ENCODE data around the gene PTPN13. TPM values are rescaled to one million over a fixed set of nuclear protein-coding genes. Genes with fewer than 3 reads are reported as not detected.
"Not testable (repeated sequence)": the region's sequence is repeated elsewhere in the genome, so short reads cannot be mapped to it uniquely, and the experiment has no call there.

The PTPN13 gene
- total and polyA plus RNA-seq, 5 experiments from 2014 or later = not detected

DNA sequence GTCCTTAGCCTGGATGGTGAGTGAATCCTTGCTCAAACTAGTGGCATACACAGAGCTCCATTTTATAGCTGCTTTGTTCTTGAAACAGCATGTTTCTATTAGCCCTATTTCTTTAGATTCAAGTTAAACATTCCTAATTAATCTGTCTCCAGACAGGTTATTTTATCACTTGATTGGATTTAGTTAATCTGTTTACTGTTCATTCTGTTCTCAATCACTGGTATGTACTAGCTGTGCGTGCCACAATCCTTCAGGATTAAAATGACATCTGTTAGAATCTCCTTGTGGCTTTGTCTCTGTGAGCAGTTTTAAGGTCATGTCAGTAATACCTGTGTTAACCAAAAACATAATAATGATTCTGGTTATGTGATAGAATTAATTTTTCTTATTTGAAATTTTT is 36.5 kb downstream of the PTPN13 start:
- Mint-ChIP-seq H3K27ac (no peak overlapping the region), H3K9me3 (peaks cover 0 to 11% (median 4%) of the 10 kb centered on the region in 9 donors), H3K4me3 (no peak overlapping the region), H3K36me3 (no peaks in the 10 kb centered on the region), H3K4me1 (no peaks in the 10 kb centered on the region), H3K27me3 (peaks cover 0 to 9% (median 2%) of the 10 kb centered on the region in 5 donors)
- no peak for ATAC-seq
- no peak for DNase-seq
- POLR2A ChIA-PET = no interaction called here

DNA sequence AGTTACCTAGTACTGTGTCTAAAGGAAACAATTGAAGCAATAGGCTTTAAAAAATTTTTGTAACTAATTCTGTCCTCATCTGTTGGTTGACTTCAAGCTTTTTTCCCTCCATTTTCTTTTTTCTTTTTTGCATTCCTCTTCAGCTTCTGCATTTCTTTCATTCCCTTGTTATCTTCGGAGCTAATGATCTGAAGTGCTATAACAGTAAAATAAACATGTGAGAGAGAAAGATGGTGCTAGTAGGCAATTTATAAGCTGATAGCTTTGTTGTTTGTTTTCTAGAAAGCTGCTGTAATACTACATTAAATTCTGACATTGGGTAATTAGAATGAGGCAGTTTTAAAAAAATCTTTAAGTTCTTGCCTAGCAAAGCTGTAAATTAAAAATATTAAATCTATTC is 37.1 kb downstream of the PTPN13 start:
- H3K9me3 Mint-ChIP-seq = peaks cover 0 to 11% (median 4%) of the 10 kb centered on the region in 9 donors
- POLR2A ChIA-PET = no interaction called here
- H3K27me3 Mint-ChIP-seq = peaks cover 0 to 9% (median 2%) of the 10 kb centered on the region in 5 donors
- H3K27ac Mint-ChIP-seq = no peak overlapping the region
- DNase-seq (no peak), ATAC-seq (no peak)
- H3K4me1 Mint-ChIP-seq = no peaks in the 10 kb centered on the region
- no peak overlapping the region for H3K4me3 Mint-ChIP-seq
- H3K36me3 Mint-ChIP-seq = peaks cover 0 to 3% (median 0%) of the 10 kb centered on the region in 3 donors

DNA sequence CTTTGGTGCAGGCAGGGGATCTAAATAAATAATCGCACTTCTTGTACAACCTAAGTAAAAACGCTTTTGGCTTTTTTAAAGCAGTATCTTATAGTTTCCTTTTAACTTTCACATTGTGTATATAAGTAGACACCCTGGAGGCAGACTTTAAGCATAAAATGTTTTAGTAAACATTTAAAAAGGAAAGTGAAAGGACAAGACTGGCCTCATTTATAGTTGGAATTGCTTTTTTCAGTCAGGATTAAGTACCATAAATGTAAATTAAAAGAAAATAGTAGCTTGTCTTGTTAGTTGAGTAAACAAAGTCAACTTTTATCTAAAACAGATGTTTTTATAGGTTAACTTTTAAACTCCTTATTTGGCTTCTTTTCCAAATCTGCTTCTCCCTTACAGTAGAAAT is 39.7 kb downstream of the PTPN13 start:
- POLR2A ChIA-PET = no interaction called here
- ATAC-seq (no peak), DNase-seq (no peak)
- H3K27me3 Mint-ChIP-seq = peaks cover 0 to 11% (median 2%) of the 10 kb centered on the region in 5 donors
- no peaks in the 10 kb centered on the region for H3K4me1 Mint-ChIP-seq
- H3K27ac Mint-ChIP-seq = no peak overlapping the region
- H3K4me3 Mint-ChIP-seq = no peak overlapping the region
- H3K9me3 Mint-ChIP-seq = peaks cover 0 to 11% (median 9%) of the 10 kb centered on the region in 9 donors
- peaks cover 0 to 6% (median 3%) of the 10 kb centered on the region in 3 donors for H3K36me3 Mint-ChIP-seq

DNA sequence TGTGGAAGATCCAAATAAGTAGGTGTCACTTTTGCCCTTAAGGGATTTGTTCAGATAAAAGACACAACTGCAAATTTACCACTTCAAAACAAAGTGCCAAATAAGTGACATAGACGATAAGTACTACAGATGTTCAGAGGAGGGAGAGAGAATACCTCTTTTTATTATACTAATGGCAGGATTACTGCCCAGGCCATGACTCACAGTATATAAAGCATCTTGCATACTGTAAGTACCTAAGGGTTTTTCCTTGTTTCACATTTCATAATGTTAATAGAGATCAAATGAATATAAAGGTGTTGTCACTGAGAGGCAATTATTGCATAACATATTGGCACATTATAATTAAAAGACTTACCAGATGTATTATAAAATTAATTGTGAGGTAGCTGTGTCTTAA is 46.4 kb downstream of the PTPN13 start:
- peaks cover 0 to 8% (median 0%) of the 10 kb centered on the region in 5 donors for H3K27me3 Mint-ChIP-seq
- POLR2A ChIA-PET = no interaction called here
- ATAC-seq = no peak
- peaks cover 0 to 10% (median 3%) of the 10 kb centered on the region in 9 donors for H3K9me3 Mint-ChIP-seq
- no peak overlapping the region for H3K4me3 Mint-ChIP-seq
- peaks cover 0 to 6% (median 3%) of the 10 kb centered on the region in 3 donors for H3K36me3 Mint-ChIP-seq
- no peak overlapping the region for H3K27ac Mint-ChIP-seq
- no peaks in the 10 kb centered on the region for H3K4me1 Mint-ChIP-seq
- DNase-seq = no peak

DNA sequence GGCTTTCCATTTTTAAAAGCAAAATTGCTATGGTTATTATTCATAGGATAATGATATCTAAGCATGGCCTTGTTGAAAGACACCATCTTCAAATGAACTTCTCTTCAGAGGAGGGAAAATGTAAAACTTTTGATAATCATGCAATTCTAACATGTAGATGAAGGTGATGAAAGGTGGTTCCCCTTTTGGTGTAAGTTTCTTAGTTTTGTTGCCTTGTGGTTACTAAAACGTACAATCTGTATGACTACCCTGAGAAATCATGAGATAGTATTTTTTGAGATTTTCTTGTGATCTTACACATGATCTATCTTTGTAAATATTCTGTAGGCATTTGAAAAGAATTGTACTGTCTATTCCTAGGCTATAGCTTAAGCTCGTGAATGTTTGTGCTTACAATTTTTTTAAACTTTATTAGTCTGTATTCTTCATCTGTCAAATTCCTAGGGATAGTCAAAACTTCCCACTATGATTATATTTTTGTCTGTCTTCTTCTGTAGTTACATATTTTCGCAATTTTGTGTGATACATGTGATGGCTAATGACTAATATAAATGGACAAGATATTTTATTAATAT is 47.5 kb downstream of the PTPN13 start:
- no peak overlapping the region for H3K4me3 Mint-ChIP-seq
- H3K27ac Mint-ChIP-seq = no peak overlapping the region
- H3K36me3 Mint-ChIP-seq = peaks cover 0 to under 1% (median 0%) of the 10 kb centered on the region in 3 donors
- DNase-seq (no peak), ATAC-seq (no peak)
- peaks cover 0 to 2% (median 0%) of the 10 kb centered on the region in 5 donors for H3K27me3 Mint-ChIP-seq
- POLR2A ChIA-PET = no interaction called here
- no peaks in the 10 kb centered on the region for H3K4me1 Mint-ChIP-seq
- peaks cover 0 to 7% (median under 1%) of the 10 kb centered on the region in 9 donors for H3K9me3 Mint-ChIP-seq

DNA sequence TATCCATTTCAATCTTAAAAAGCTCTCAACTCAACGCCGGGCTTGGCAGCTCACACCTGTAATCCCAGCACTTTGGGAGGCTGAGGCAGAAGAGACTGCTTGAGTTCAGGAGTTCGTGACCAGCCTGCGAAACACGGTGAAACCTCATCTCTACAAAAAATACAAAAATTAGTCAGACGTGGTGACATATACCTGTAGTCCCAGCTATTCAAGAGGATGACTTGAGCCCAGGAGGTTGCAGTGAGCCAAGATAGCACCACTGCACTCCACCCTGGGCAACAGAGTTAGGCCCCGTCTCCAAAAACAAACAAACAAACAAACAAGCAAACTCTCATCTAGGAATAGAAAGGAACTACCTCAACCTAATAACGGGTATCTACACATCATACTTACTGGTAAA is 50.8 kb downstream of the PTPN13 start:
- H3K9me3 Mint-ChIP-seq = peaks cover 0 to 17% (median 3%) of the 10 kb centered on the region in 9 donors
- H3K36me3 Mint-ChIP-seq = no peaks in the 10 kb centered on the region
- H3K27me3 Mint-ChIP-seq = peaks cover 0 to 4% (median 0%) of the 10 kb centered on the region in 5 donors
- ATAC-seq (no peak), DNase-seq (no peak)
- H3K4me1 Mint-ChIP-seq = no peaks in the 10 kb centered on the region
- no peak overlapping the region for H3K27ac Mint-ChIP-seq
- POLR2A ChIA-PET = no interaction called here
- no peak overlapping the region for H3K4me3 Mint-ChIP-seq

DNA sequence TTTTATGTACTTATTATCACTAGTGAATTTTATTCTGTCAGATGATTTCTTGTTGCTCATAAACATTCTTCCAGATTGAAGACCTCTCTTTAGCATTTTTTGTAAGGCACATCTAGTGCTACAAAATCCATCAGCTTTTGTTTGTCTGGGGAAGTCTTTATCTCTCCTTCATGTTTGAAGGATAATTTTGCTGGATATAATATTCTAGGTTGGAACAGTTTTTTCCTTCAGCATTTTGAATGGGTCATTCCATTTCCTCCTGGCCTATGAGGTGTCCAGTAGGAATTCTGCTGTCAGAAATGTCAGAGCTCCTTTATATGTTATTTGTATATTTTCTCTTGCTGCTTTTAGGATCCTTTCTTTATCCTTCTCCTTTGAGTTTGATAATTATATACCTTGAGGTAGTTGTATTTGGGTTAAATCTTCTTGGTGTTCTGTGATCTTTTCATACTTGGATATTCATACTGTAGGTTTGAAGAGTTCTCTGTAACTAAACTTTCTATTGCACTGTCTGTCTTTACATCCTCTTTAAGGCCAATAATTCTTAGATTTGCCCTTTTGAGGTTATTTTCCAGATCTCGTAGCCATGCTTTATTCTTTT is 58.3 kb downstream of the PTPN13 start:
- H3K4me3 Mint-ChIP-seq = no peak overlapping the region
- peaks cover 0 to 24% (median 2%) of the 10 kb centered on the region in 3 donors for H3K36me3 Mint-ChIP-seq
- no peak for DNase-seq
- POLR2A ChIA-PET = no interaction called here
- peaks cover 0 to 3% (median 0%) of the 10 kb centered on the region in 5 donors for H3K27me3 Mint-ChIP-seq
- no peaks in the 10 kb centered on the region for H3K4me1 Mint-ChIP-seq
- H3K9me3 Mint-ChIP-seq = peaks cover 6 to 66% (median 33%) of the 10 kb centered on the region in 9 donors
- ATAC-seq = no peak
- H3K27ac Mint-ChIP-seq = no peak overlapping the region

DNA sequence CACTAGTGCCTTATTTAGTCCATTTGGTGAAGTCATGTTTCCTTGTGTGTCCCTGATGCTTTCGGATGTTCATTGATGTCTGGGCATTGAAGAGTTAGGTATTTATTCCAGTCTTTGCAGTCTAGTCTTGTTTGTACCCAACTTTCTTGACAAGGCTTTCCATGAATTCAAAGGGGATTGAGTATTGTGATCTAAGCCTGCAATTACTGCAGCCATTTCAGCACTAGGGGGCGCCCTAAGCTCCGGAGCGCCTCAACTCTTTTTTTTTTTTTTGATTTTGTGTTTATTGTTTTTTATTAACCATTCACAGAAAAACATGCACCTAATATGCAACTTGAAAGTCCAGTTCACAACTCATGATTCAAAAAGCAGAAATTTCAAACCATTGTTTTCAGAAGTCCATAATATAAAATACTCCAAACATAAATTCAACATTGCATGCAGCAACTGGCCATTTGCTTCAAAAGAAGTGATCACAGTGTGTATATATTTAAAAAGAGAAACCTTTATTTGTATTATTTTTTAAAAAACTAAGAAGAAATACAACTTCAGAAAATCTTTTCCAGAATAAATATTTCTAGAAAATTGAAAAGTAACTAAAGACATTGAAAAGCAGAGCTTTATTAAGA is 59.2 kb downstream of the PTPN13 start:
- Mint-ChIP-seq H3K27ac (no peak overlapping the region), H3K9me3 (peaks cover 4 to 66% (median 38%) of the 10 kb centered on the region in 9 donors), H3K4me3 (no peak overlapping the region), H3K36me3 (peaks cover 0 to 24% (median 2%) of the 10 kb centered on the region in 3 donors), H3K27me3 (peaks cover 0 to 7% (median 2%) of the 10 kb centered on the region in 5 donors), H3K4me1 (peaks cover 0 to 2% (median 0%) of the 10 kb centered on the region in 4 donors)
- DNase-seq (no peak), ATAC-seq (no peak)
- POLR2A ChIA-PET = no interaction called here

DNA sequence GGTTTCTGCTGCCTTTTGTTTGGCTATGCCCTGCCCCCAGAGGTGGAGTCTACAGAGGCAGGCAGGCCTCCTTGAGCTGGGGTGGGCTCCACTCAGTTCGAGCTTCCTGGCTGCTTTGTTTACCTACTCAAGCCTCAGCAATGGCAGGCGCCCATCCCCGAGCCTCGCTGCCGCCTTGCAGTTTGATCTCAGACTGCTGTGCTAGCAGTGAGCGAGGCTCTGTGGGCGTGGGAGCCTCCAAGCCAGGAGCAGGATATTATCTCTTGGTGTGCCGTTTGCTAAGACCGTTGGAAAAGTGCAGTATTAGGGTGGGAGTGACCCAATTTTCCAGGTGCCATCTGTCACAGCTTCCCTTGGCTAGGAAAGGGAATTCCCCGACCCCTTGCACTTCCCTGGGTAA is 62.7 kb downstream of the PTPN13 start:
- DNase-seq, H3K27ac Mint-ChIP-seq, H3K4me3 Mint-ChIP-seq, POLR2A ChIA-PET, H3K27me3 Mint-ChIP-seq, ATAC-seq, H3K4me1 Mint-ChIP-seq: not testable (repeated sequence)
- H3K9me3 Mint-ChIP-seq = peaks cover 0 to 51% (median 23%) of the 10 kb centered on the region in 9 donors
- H3K36me3 Mint-ChIP-seq = peaks cover 0 to 12% (median 0%) of the 10 kb centered on the region in 3 donors

DNA sequence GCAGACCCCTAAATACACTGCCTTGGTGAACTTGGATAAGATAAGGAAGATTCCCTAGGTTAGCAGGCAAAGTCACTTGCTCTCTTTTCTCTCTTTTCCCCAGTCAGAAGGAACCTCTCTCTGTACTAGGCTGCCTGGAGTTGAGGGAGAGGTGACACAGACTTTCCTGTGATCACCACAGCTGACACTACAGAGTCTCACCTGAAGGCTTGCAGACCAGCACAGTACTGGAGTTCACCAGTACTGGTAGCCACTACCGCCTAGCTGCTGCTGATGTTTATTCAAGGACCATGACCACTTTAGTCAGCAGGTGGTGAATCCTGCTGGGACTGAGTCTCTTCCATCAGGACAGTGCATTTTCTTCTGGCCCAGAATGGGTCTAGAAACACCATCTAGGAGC is 63.3 kb downstream of the PTPN13 start:
- DNase-seq (no peak), ATAC-seq (no peak)
- H3K36me3 Mint-ChIP-seq = peaks cover 0 to 8% (median 0%) of the 10 kb centered on the region in 3 donors
- H3K27me3 Mint-ChIP-seq = peaks cover 0 to 8% (median 3%) of the 10 kb centered on the region in 5 donors
- no peak overlapping the region for H3K4me3 Mint-ChIP-seq
- peaks cover 0 to 2% (median 0%) of the 10 kb centered on the region in 4 donors for H3K4me1 Mint-ChIP-seq
- peaks cover 0 to 45% (median 23%) of the 10 kb centered on the region in 9 donors for H3K9me3 Mint-ChIP-seq
- POLR2A ChIA-PET = no interaction called here
- no peak overlapping the region for H3K27ac Mint-ChIP-seq

DNA sequence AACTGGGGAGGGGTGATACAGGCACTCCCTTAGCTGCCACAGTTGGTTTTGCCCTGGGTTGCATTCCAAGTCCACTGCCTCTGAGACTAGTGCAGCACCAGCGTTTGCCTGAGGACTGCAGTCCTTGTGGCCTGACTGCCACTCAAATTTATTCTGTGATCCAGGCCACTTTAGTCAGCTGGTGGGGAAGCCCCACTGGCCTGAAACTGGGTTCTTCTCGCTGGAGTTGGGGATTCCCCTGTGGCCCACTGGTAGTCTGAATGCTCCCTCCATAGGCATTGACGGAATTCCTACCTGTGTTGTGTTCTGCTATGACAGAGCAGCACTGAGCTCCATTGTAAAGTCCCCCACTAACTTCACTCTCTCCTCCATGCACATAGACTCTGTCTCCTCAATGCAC is 63.8 kb downstream of the PTPN13 start:
- DNase-seq (no peak), ATAC-seq (no peak)
- Mint-ChIP-seq H3K9me3 (peaks cover 0 to 40% (median 18%) of the 10 kb centered on the region in 9 donors), H3K27ac (no peak overlapping the region), H3K4me1 (peaks cover 0 to 2% (median 0%) of the 10 kb centered on the region in 4 donors), H3K36me3 (peaks cover 0 to 3% (median 0%) of the 10 kb centered on the region in 3 donors), H3K4me3 (no peak overlapping the region), H3K27me3 (peaks cover 0 to 5% (median 3%) of the 10 kb centered on the region in 5 donors)
- POLR2A ChIA-PET = no interaction called here

DNA sequence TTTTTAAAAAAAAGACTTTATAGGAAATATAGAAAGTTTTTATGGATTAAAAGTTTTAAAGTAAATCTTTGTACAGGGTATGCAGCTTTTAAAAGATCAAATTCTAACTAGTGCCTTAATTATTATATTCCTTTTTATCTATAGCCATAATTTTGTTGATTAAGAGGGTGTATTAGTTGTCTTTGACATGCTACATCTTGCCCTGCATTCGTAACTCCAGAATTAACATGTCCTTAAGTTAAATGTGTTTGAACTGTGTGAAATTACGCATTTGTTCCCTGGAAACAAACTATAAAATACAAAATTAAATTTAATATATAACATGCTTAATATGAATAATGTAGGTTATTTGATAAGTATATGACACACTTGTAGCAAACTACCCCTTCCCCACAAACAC is 66.3 kb downstream of the PTPN13 start:
- Mint-ChIP-seq H3K9me3 (peaks cover 0 to 18% (median 3%) of the 10 kb centered on the region in 9 donors), H3K27me3 (peaks cover 0 to 5% (median 3%) of the 10 kb centered on the region in 5 donors), H3K4me1 (peaks cover 0 to 2% (median 0%) of the 10 kb centered on the region in 4 donors), H3K27ac (no peak overlapping the region), H3K36me3 (no peaks in the 10 kb centered on the region), H3K4me3 (no peak overlapping the region)
- POLR2A ChIA-PET = no interaction called here
- ATAC-seq (no peak), DNase-seq (no peak)

DNA sequence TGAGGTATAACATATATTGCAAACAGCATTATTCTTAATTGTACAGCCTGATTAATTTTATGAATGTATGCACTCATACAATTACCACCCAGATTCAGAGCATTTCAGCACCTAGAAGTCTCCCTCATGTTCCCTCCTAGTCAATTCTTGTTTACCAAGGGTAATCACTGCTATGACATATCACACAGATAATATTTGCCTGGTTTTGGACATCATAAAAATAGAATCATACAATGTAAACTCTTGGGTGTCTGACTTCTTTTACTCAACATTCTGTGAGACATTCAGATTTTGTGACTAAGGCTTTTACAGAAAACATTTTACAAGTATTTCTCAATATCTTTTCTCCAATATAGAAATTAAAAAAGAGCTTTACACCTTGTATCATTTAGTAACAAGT is 66.9 kb downstream of the PTPN13 start:
- Mint-ChIP-seq H3K27me3 (peaks cover 0 to 5% (median 3%) of the 10 kb centered on the region in 5 donors), H3K9me3 (peaks cover 0 to 12% (median 3%) of the 10 kb centered on the region in 9 donors), H3K4me3 (no peak overlapping the region), H3K36me3 (no peaks in the 10 kb centered on the region), H3K4me1 (peaks cover 0 to 2% (median 0%) of the 10 kb centered on the region in 4 donors), H3K27ac (no peak overlapping the region)
- DNase-seq (no peak), ATAC-seq (no peak)
- POLR2A ChIA-PET = no interaction called here

Data from naive thymus-derived CD8-positive, alpha-beta T cell (primary cell).